Left lobe of liver (tissue), 2 donors: ENCODE data around the gene CHMP4A. TPM values are rescaled to one million over a fixed set of nuclear protein-coding genes. Genes with fewer than 3 reads are reported as not detected.

Experiments used
- ATAC-seq: fragments of 200-7000 bp; cut with Tn5 transposase; one replicate; pipeline ENCODE4 v1.9.1; 2020; ENCODE audit warnings: mild to moderate bottlenecking, moderate library complexity
- DNase-seq: peaks from one replicate; pipeline ENCODE4 v3.0.0-alpha.2; 2020; ENCODE audit warnings: low spot score
- total RNA-seq: library from RNA; stranded (reverse); gene quantifications from one replicate; pipeline ENCODE4 v1.2.1, GENCODE V29; 2021
- donor health status: DM: no; HTN: no; CAD: no; lungs with moderate emphysema.
- donor health status: DM: no; HTN: yes; CAD: no.

The CHMP4A gene
- total RNA-seq, 1 donor from 2014 or later: 14.4 TPM

- peak; percentile 84 for DNase-seq
These were observed 33.1 kb downstream of the CHMP4A start for GRCh38 chr14:24179961-24180796.

GRCh38 chr14:24179294-24179960 lies 33.9 kb downstream of the CHMP4A start:
- DNase-seq (no peak), ATAC-seq (peak; percentile 3)

More at GRCh38 chr14:24179961-24180796, 33.1 kb downstream of the CHMP4A start:
- ATAC-seq: peak; percentile 76

GRCh38 chr14:24178399-24179178 lies 34.7 kb downstream of the CHMP4A start:
- peak; percentile 65 for DNase-seq
- peak; percentile 59 for ATAC-seq

GRCh38 chr14:24177891-24178290 lies 35.4 kb downstream of the CHMP4A start:
- ATAC-seq (no peak), DNase-seq (no peak)

GRCh38 chr14:24177041-24177825 lies 36.1 kb downstream of the CHMP4A start:
- DNase-seq (no peak), ATAC-seq (no peak)

GRCh38 chr14:24176599-24176998 lies 36.7 kb downstream of the CHMP4A start:
- ATAC-seq (no peak), DNase-seq (no peak)

GRCh38 chr14:24172871-24173281 lies 40.4 kb downstream of the CHMP4A start:
- no peak for ATAC-seq

GRCh38 chr14:24172261-24172860 lies 40.9 kb downstream of the CHMP4A start:
- DNase-seq (no peak), ATAC-seq (no peak)

More at GRCh38 chr14:24172871-24173281, 40.4 kb downstream of the CHMP4A start:
- DNase-seq: no peak

- DNase-seq: no peak
- peak; percentile 50 for ATAC-seq
These were observed 41.6 kb downstream of the CHMP4A start, which contains the start of gene REC8 for GRCh38 chr14:24171422-24172260. TSS of gene REC8 (plus strand) at chr14:24172080. CDS start at chr14:24172553, 473 bp downstream.

- ATAC-seq: no peak
- no peak for DNase-seq
These were observed 45.7 kb downstream of the CHMP4A start for GRCh38 chr14:24167469-24168114.

- ATAC-seq (no peak), DNase-seq (no peak)
These were observed 47.5 kb downstream of the CHMP4A start for GRCh38 chr14:24165785-24166184.

- DNase-seq (no peak), ATAC-seq (no peak)
These were observed 48.7 kb downstream of the CHMP4A start for GRCh38 chr14:24164518-24164991.

- no peak for DNase-seq
- ATAC-seq: no peak
These were observed 51.2 kb downstream of the CHMP4A start for GRCh38 chr14:24162093-24162492.

GRCh38 chr14:24160850-24161804 lies 52.2 kb downstream of the CHMP4A start, which contains the start of gene IRF9:
TSS of gene IRF9 (plus strand) at chr14:24161265. CDS start at chr14:24162145, 880 bp downstream.
- ATAC-seq: peak; percentile 90
- DNase-seq: peak; percentile 98

- DNase-seq: no peak
- ATAC-seq: no peak
These were observed 52.8 kb downstream of the CHMP4A start for GRCh38 chr14:24160499-24160849.

- no peak for ATAC-seq
- DNase-seq: no peak
These were observed 53.4 kb downstream of the CHMP4A start for GRCh38 chr14:24159777-24160498.
